GM10847 (cell line): Measurements from ENCODE around the gene STAG2.

Experiments used
- POLR2A ChIP-seq: IDR thresholded peaks from 2 replicates; pipeline ENCODE4 v1.6.1; 2011; ENCODE audit not compliant: insufficient read length; ENCODE audit errors: extremely low read depth

STAG2 gene

DNA sequence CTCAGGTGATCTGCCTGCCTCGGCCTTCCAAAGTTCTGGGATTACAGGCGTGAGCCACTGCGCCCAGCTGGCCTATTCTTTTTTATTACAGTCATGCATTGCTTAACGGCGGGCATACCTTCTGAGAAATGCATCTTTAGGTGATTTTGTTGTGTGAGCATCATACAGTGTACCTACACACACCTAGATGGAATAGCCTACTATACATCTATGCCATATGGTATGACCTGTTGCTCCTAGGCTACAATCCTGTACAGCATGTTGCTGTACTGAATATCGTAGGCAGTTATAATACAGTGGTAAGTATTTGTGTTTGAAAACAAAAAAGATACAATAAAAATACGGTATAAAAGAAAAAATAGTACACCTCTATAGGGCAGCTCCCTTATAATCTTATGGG lies 6.0 kb downstream of the STAG2 start:
- no peak for TF ChIP-seq POLR2A

DNA sequence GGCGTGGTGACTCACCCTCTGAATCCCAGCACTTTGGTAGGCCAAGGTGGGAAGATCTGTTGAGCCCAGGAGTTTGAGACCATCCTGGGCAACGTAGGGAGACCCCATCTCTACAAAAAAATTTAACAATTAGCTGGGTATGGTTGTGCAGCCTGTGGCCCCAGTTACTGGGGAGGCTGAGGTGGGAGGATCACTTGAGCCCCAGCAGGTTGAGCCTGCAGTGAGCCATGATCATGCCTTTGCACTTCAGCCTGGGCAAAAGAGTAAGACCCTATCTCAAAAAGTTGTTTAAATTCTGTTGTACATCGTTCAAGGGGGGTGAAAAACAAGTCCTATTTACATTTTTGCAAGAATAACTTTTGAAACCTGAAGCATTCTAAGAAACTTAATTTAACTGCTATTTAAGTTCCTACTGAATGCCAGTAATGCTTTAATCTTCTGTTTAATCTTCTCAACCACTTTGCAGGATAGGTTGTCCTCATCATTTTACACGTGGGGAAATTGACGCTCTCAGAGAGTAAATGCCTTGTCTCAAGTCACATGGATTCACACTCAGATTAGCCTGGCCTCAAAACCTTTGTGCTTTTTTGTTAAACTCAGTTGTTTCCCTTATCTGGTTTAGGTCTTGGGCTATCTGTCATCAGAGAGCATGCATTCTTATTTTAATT lies 7.0 kb downstream of the STAG2 start:
- TF ChIP-seq POLR2A: no peak

DNA sequence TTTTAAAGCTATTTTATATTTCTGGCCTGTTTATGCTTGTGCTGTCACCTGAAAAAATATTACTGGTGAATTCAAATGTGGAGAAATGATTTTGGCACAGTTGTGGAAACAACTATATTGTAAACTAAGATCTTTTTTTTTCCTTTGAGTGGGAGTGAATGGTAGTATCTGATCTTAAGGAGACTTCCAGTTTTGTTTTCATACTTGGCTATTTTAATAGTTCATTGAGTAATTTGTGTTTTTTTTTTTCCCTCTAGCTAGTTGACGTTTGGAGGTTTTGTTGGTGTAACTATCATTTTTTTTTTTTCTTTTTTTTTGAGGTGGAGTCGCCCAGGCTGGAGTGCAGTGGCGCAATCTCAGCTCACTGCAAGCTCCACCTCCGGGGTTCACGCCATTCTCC lies 10.5 kb downstream of the STAG2 start:
- TF ChIP-seq POLR2A: no peak

DNA sequence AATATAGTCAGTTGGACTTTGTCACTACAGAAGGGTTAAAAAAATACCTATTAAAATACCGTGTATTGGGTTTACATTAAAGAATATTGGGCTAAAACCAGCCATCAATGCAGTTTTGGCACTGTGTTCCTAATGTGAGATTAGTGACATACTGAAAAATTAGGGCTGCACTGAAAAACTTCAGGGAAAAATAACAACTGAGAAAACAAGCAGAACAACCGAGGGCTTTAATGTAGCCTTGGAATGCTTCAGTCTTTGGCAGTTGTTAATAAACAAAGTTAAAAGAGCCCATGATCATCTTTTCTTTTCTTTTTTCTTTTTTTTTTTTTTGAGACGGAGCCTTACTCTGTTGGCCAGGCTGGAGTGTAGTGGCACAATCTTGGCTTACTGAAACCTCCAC lies 12.4 kb downstream of the STAG2 start:
- TF ChIP-seq POLR2A: no peak

DNA sequence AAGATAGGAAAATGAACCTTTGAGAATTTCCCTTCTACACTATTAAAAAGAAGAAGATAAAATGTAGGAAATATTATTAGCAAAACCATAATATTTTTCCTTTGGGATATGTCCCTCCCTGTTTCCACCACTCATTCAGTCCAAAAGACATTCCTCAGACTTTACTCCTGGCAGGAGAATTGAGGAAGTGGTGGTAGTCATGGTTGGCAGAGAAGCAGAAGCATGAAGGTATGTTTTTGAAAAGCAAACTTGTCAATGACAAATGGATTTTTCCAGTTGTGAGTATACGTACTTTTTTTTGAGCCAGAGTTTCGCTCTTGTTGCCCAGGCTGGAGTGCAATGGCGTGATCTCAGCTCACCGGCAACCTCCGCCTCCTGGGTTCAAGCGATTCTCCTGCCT lies 13.7 kb downstream of the STAG2 start:
- no peak for TF ChIP-seq POLR2A

DNA sequence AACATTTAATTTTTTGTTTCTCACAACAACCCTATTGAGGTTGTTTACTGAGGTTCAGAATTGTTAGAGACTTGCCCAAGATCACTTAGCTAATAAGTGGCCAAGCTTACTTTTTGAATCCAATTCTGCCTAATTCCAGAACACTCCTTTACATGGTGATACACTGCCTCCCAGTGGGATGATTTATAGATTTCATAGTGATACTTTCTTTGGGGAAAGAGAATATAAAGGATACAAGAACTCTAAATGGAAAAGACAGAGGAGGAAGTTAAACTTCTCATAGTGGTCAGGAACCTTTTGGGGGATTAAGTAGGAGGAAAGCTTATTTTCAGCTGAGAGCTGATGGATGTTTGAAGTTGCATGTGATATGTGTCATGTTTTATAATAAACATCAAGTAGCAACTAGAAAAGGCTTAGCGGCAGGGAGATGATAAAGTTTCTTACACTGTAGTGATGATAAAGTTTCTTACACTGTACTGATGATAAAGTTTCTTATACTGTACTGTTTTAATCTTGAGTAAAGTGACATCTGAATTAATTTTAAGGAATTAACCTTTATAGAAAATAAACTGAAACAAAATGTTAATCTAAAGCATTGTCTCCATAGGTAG lies 15.3 kb downstream of the STAG2 start:
- no peak for TF ChIP-seq POLR2A

DNA sequence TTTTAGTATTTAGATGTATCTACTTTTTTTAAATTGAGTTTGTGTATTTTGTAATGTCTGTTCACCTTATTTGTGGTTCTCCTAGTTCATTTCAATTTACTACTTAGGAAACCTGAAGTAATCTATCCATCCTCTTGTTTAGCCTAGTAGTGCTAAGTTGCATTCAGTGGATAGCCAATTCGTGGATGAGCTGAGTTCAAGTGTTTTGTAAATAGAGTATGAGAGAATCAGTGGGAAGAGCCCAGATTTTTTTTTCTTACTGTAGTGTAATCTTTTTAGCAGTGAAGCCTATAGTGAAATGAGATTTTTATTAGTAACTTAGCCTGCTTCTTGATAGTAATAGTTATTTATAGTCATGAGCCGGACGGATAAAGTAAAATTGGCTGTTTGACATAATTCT lies 21.7 kb downstream of the STAG2 start:
- no peak for TF ChIP-seq POLR2A

DNA sequence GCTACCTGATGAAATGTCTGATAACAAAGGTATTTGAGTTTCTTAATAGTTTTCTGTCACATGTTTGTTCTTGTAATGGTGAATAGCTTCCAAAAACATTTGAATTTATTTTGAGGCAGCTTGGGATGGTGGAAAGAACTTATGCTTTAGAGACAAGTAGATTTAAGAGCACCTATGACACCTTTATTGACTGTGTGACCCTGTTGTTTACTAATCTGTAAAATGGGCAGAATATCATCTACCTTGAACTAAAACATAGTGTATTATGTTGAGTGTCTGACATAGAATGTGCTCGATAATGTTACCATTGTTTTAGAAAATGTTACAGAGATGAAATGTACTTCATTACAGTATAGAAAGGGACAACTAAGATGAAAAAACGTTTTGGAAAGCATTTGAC lies 24.9 kb downstream of the STAG2 start:
- no peak for TF ChIP-seq POLR2A

DNA sequence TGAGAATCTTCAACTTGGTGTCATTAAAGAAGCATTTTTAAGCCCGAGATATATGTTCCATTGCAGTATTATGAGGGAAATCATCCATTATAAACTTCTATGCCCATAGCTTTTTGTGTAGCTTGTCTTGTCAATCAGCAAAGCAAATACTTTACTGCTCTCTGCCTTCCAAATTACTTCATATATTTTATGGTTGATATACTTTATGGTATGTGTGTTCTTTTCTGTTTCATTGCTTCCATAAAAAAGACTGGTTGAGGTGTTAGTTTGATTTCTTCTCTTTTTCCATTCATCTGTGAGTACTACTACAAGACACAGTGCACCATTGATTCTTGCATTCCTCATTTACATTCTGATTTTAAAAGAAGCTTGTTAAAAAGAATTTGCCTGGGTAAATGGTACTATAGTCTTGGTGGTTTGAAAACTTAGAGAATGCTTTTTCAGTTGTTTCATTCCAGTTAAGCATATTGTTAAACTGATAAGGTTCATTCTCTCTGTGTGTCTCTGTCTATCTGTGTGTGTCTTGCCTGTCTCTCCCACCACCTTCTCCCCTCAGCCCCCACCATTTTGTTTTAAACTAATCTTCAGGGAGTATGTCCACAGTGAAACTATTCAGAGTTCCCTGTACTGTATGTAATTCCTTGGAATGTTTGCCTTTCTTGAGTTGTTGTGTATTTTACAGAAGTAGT lies 27.1 kb downstream of the STAG2 start:
- TF ChIP-seq POLR2A: no peak

DNA sequence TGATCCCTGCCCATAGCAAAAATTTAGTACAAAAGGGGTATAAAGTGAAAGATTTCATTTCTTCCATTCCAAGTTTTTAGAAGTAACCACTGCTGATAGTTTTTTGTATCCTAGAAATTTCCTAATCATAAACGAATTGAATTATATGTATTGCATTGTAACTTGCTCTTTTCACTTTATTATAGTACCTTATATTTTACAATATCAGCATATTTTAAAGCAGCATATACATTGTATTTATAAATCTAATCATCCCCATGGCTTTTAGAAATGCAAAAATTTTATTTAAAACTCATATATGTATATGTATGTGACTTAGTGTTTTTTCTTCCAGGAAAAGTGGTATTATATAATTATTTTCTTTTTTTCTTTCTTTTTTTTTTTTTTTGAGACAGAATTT lies 27.7 kb downstream of the STAG2 start:
- no peak for TF ChIP-seq POLR2A

DNA sequence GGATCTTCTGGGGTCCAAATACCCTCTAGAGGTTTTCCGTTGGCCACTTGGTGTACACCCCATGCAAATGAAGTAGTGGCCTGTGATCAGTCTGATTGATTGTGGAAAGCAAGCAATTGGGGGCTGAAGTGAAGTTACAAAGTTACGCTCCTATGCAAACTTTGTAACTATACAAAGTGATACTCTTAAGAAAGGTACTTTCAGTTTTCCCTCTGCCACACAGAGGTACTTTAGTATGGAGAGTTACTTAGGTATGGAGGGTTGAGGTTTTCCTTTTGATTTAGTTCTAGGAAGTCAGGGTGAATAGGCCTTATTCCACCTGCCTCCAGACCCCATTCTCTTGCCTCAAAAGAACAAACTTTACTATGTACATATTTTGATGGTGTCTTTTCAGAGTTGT lies 28.7 kb downstream of the STAG2 start:
- no peak for TF ChIP-seq POLR2A

DNA sequence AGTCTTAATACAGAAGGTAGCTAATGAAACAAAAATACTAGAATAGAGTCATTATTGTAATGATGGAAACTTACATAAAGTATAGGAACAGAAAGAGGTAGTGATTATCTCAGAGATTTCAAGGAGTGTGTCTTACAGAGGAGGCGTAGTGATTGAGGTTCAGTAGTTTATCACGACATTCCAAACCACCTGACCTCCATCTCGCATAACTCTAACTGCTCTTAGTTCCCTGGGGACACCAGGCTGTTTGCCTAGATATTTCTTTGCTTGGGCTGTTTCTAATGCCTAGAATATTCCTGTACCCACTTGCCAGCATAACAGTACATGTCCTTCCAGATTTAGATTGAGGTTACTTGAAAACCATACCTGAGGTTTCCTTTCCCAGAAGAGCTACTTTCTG lies 29.1 kb downstream of the STAG2 start:
- no peak for TF ChIP-seq POLR2A

DNA sequence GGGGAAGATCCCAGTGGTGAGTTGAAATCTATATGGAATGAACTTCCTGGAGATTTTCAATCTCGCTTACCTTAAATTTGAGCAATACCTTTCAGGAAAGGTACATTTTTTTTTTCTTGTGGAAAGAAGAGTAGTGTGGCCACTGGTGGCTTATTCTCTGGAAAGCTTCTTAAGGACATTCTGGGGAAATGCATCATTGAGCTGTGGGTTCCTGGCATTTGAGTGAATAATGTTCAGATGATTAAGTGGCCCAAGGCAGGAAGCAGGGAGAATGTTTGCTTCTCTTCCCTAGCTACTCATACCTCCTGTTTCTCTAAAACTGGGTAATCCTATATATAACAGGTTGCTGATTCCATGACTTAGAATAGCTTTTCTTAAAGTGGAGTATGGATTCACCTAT lies 31.8 kb downstream of the STAG2 start:
- no peak for TF ChIP-seq POLR2A

DNA sequence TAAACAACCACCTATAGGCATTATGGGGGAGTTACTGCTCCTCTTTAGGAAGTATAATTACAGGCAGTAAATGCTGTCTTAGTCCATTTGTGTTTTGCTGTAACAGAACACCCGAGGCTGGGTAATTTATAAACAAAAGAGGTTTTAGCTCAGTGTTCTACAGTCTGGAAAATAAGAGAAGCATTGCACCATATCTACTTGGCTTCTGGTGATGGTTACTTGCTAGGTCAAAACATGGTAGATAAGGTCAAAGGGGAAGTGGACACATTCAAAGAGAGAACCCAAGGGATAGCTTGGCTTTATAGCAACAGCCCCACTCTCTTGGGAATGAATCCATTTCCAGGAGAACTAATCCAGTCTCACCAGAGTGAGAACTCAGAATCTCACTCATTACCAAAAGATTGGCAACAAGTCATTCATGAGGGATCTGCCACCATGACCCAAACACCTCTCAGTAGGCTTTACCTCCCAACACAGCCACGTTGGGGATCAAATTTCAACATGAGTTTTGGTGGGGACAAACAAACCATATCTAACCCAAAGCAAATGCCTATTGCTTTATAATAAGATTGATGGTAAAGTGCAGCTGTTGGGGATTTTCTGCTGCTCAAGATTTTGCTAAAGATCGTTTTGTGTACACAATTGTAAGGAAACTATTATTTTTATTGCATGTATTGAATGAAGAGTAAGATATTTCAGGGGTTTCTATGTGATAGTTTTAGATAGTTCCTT lies 32.6 kb downstream of the STAG2 start:
- TF ChIP-seq POLR2A: no peak

DNA sequence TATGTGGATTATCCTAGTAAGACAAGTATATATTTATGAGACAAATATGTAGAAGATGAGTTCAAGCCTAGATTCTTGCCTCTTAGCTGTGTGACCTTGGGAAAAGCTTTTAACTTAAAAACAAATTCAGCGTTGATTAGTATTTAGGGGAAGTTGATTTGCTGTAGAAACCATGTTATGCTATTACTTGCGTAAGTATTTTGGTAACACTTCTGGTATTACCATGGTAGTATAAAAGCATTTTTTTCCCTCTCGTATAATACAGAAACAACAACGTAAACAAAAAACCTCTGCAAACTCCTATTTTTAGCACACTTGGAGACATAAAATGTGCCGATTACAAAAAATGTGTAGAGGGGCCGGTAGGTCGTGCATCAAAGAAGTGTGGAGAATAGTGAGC lies 33.2 kb downstream of the STAG2 start:
- TF ChIP-seq POLR2A: no peak

DNA sequence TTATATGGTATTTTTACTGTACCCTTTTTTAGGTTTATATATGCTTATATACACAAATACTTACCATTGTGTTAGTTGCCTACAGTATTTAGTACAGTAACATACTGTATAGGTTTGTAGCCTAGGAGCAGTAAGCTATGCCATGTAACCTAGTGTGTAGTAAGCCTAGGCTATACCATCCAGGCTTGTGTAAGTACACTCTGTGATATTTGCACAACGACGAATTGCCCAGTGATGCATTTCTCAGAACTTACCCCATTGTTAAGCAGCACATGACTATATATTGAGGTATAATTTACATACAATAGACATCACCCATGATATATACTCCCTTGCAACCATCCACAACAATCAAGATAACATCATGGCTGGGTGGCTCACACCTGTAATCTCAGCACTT lies 40.1 kb downstream of the STAG2 start:
- TF ChIP-seq POLR2A: no peak
